UCSD-AML1 (cell line): Measurements from ENCODE around the gene MCL1.
"Not testable (repeated sequence)": the region's sequence is repeated elsewhere in the genome, so short reads cannot be mapped to it uniquely, and the experiment has no call there.

Experiments
- DNase-seq: peaks from one replicate; lab custom pipeline; 2025; ENCODE audit not compliant: unreplicated experiment; lab: John Stamatoyannopoulos, UW

MCL1 gene

DNA sequence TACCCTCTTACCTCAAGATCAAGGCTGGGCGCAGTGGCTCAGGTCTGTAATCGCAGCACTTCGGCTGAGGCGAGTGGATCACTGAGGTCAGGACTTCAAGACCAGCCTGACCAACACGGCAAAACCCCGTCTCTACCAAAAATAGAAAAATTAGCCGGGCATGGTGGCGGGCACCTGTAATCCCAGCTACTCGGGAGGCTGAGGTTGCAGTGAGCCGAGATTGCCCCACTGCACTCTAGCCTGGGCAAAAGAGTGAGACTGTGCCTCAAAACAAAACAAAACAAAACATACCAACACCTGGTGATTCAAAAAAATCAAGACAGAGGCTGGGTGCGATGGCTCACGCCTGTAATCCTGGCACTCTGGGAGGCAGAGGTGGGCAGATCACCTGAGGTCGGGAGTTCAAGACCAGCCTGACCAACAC is 5.8 kb downstream of the MCL1 start:
- not testable (repeated sequence) for DNase-seq

- DNase-seq = no peak
Observed at GRCh38 chr1:150572918-150573647, 6.3 kb downstream of the MCL1 start.

DNA sequence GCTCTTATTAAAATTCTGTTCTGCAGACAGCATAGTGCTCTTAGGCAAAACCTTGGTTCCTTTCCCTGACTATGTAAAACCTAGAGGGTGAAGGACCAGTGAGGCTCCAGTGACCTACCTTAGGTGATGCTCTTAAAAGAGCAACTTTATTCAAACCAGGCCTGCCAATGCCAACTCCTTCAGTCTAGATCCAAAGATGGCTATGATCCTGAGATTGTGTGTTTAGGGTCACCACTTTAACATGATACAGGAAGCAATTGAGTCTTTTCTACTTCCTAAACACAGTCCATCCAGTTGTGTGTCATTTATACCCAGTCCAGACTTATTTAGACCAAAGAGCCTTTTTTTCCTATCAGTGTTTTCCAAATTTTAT is 10.8 kb downstream of the MCL1 start:
- DNase-seq = no peak

DNA sequence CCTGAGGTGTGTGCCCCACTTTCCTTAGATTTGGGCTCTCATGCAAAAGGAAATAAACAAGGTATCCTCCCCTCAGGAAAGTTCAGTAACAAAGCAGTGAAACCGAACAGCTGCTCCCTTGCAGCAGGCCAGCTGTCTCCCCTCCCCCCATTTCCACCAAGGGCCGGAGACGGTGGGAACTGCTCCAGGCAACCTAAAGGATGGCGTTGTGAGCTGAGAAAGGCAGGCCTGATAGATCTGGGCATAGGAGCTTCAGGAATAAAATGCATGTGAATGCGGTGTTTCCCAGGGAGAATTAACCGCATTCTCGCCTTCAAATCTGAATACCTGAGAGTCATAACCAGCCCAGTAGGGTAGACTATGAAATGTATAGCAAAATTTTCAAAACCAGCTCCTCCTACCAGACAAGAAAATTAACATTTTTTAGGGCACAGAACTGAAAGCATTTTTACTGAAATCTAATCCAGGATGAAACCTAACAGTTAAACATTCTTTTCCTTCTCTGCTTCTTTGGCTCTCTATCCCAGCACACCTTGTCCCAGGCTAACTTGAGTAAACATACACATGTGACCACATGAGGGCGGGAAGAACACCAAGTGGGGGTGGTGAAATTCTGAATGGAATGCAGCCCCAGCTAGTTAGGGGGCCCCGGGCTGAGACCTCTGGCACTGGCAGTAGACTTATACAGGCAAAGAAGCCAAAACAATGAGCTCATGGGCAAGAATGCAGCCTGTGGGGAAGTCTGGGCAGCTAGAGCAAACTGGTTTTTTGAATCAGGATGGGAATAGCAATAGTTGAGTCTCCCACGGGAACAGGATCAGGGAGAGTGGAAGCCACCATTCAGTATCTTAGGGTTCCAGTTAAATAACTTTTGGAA is 11.5 kb downstream of the MCL1 start:
- DNase-seq = peak; percentile 40

- peak; percentile 31 for DNase-seq
Observed at GRCh38 chr1:150567341-150567716, 12.1 kb downstream of the MCL1 start.

GRCh38 chr1:150566589-150567340 is 12.6 kb downstream of the MCL1 start:
- no peak for DNase-seq

GRCh38 chr1:150565240-150565991 is 14.0 kb downstream of the MCL1 start:
- DNase-seq = not testable (repeated sequence)

- DNase-seq = no peak
Observed at GRCh38 chr1:150564051-150564991, 15.1 kb downstream of the MCL1 start.

DNA sequence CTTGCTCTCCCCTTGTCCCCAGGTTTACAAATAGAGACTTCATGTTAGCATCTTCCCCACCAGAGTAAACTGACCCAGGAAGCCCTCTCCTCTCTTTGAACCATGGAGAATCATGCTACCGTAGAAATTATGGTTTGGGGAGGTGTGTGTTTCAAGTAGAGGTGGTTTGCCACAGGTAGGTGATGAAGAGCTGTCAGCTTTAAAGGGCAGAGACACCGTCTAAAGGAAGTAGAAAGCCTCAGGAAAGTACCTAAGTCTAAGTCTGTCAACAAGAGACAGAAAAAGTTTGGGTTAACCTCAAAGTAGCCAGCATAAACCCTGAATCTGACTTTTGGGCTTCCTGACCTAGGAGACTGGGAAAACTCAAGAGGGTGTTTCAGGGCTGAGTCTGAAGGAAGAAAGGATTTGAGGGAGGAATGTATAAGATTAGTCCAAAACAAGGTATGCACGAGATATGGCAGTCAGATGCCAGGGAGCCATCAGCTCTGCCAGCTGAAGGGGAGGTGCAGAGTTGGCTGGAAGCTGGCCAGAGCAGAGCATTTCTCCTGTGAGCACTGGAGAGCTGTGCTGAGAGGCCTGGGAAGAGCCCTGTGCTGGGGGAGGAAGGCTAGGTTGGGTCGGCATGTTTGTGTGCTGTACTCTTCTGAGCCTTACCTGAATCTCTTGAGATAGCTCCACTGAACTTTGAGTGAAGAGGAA is 15.9 kb downstream of the MCL1 start:
- no peak for DNase-seq

DNA sequence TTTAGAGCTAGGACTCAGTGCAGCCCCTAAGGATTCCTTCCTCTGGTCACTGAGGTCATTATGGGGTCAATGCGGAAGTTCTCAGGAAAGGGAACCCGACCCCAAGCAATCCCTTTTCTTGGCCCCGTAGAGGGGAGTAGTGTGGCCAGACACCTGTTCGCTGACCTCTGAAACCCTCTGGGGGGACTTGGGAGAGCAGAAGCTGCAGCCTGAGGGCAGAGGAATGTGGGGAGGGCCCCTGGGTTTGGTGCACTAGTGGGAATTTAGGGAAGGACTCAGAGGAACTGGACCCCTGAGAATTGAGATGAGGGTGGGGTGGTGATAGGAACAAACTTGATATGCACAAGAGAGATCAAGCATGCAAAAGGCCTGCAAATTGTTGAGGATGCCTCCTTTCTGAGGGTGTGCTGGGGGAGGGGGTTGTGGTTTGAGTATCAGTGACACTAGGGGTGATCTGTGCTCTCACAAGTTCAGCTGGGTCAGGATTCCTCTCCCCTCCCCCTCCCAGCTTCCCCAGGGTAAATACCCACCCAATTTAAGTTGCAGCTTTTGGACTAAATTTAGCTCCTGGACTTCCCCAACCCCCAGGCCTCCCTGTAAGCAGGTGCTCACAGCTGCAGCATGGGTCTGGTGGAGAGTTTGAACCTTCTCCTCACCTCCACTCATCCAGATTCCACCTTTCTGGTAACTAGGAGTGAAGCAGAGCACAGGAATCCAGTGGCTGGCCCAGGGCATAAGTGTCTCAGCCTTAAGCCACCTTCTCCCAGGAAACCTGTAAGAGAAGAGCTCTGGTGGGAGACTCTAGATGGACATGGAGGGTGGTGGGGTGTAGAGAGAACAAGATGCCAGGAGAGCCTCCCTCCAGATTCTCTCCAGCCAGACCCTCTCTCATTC is 16.7 kb downstream of the MCL1 start:
- peak; percentile 46 for DNase-seq

- DNase-seq = peak; percentile 91
Observed at GRCh38 chr1:150561974-150562445, 17.4 kb downstream of the MCL1 start.

- peak; percentile 94 for DNase-seq
Observed at GRCh38 chr1:150561254-150561973, 18.0 kb downstream of the MCL1 start.

DNA sequence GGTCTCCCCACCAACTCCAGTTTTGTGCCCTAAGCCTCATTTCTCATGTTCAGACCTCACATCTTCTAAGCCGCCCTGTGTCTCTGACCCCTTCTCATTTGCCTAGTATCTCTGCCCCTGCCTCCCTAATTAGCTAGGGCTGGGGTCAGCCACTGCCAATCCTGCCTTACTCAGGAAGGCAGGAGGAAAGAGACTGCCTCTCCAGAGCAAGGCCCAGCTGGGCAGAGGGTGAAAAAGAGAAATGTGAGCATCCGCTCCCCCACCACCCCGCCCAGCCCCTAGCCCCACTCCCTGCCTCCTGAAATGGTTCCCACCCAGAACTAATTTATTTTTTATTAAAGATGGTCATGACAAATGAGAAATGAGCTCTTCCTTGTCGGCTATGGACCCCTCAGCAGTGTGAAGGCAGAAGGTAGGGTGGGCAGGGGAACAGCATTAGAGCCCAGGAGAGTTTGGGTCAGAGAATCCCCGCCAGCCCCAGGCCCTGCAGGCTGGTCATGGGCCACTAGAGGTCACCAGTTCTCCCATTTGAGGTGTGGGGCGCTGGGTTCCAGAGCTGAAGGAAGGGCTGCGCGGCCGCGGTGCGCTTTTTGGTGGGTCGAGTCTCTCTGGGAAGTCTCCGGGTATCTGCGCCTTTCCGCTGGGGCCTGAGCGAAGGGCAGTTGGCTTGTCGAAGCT is 18.7 kb downstream of the MCL1 start:
- DNase-seq = peak; percentile 94

DNA sequence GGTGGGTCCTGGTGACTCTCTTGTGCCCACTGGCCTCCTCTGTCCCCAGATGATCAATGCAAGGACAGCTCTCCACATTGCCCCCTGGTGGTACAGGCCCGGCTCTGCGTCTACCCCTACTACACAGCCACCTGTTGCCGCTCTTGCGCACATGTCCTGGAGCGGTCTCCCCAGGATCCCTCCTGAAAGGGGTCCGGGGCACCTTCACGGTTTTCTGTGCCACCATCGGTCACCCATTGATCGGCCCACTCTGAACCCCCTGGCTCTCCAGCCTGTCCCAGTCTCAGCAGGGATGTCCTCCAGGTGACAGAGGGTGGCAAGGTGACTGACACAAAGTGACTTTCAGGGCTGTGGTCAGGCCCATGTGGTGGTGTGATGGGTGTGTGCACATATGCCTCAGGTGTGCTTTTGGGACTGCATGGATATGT is 19.4 kb downstream of the MCL1 start:
- peak; percentile 59 for DNase-seq

DNA sequence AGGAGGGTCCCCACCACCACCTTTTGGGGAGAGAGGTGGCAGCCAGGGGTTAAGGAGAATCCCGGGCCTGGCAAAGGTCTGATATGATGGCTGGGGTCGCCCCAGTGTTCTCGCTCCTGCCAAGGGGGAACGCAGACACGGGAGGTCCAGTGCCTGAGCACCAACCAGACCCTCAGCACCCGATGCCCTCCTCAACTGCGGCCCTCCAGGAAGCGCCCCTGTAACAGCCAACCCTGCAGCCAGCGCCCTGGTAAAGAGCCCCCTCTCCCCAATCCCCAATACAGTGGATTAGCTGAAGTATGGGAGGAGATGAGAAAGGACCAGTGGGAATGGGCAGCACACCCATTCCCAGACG is 19.8 kb downstream of the MCL1 start:
- no peak for DNase-seq

DNA sequence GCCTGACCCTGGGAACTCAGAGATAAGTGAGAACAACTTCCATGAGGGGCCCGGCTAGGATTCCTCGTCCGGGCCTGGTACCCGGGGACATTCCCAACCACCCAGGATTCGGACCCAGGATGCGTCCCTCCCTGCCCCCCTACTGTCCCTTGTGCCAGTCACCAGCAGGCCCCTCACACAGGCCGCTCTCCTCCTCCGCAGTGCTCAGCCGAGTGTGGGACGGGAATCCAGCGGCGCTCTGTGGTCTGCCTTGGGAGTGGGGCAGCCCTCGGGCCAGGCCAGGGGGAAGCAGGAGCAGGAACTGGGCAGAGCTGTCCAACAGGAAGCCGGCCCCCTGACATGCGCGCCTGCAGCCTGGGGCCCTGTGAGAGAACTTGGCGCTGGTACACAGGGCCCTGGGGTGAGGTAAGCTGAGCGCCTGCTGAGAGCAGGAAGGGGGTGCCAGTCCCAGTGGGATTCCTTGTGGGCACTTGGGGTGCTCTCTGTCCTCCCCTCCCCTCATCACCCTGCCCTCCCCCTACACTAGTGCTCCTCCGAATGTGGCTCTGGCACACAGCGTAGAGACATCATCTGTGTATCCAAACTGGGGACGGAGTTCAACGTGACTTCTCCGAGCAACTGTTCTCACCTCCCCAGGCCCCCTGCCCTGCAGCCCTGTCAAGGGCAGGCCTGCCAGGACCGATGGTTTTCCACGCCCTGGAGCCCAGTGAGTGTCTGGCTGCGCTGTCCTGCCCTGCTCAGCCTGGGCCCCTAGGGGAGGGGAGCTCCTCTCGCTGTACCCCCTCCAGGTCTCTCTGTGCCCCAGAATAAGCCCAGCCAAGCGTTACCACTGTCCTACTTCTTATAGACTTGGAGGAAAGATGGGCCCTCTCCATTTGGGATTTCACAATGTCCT is 20.4 kb downstream of the MCL1 start:
- DNase-seq = peak; percentile 34
